NCI-H1436 treated with DMSO at 0.1 percent for 48 hours (cell line): ENCODE results near the gene TMEM51.

Experiments
- DNase-seq: peaks from one replicate; lab custom pipeline; 2025; lab: John Stamatoyannopoulos, UW

The TMEM51 gene

GRCh38 chr1:15196807-15197530 lies 43.4 kb downstream of the TMEM51 start:
- no peak for DNase-seq

- no peak for DNase-seq
These were observed 44.3 kb downstream of the TMEM51 start for GRCh38 chr1:15197591-15198447.

- DNase-seq, result no peak
These were observed 45.1 kb downstream of the TMEM51 start for GRCh38 chr1:15198684-15199083.

- no peak for DNase-seq
These were observed 47.7 kb downstream of the TMEM51 start for GRCh38 chr1:15201221-15201620.

GRCh38 chr1:15201849-15202551 lies 48.5 kb downstream of the TMEM51 start:
- DNase-seq, result no peak

GRCh38 chr1:15204931-15205330 lies 51.4 kb downstream of the TMEM51 start:
- no peak for DNase-seq

GRCh38 chr1:15205586-15206346 lies 52.2 kb downstream of the TMEM51 start:
- DNase-seq, result no peak

- DNase-seq, result no peak
These were observed 53.0 kb downstream of the TMEM51 start for GRCh38 chr1:15206418-15207030.

GRCh38 chr1:15207031-15207828 lies 53.7 kb downstream of the TMEM51 start:
- DNase-seq, result no peak

- DNase-seq, result no peak
These were observed 54.4 kb downstream of the TMEM51 start for GRCh38 chr1:15207829-15208429.

GRCh38 chr1:15210651-15211375 lies 57.3 kb downstream of the TMEM51 start:
- no peak for DNase-seq

- DNase-seq, result no peak
These were observed 57.9 kb downstream of the TMEM51 start for GRCh38 chr1:15211424-15211823.

GRCh38 chr1:15212216-15212953 lies 58.8 kb downstream of the TMEM51 start:
- no peak for DNase-seq

- DNase-seq, result no peak
These were observed 59.4 kb downstream of the TMEM51 start for GRCh38 chr1:15212954-15213291.

- no peak for DNase-seq
These were observed 59.8 kb downstream of the TMEM51 start for GRCh38 chr1:15213341-15213821.

- no peak for DNase-seq
These were observed 61.0 kb downstream of the TMEM51 start for GRCh38 chr1:15214527-15214926.

GRCh38 chr1:15215116-15215515 lies 61.6 kb downstream of the TMEM51 start:
- DNase-seq, result no peak

- no peak for DNase-seq
These were observed 64.1 kb downstream of the TMEM51 start for GRCh38 chr1:15217654-15218053.
